ENCODE results near the gene EPB41.

The EPB41 gene

GRCh38 chr1:28976248-28976647 is 61.9 kb downstream of the EPB41 start (continued):
- no peak for TF ChIP-seq ZNF2 (tag by site-specific recombination; IDR thresholded peaks at IDR 0.05)
- no peak for TF ChIP-seq ZNF510 (tag by site-specific recombination; IDR thresholded peaks at IDR 0.05; ENCODE audit: insufficient replicate concordance)
- no peak; the same call in 1 of the 2 replicates for TF ChIP-seq ZSCAN5A (tag by site-specific recombination; IDR thresholded peaks at IDR 0.05)
- no peak for TF ChIP-seq KLF7 (tag by site-specific recombination; IDR thresholded peaks at IDR 0.05; ENCODE audit: borderline replicate concordance)
- TF ChIP-seq, protein P1, sequence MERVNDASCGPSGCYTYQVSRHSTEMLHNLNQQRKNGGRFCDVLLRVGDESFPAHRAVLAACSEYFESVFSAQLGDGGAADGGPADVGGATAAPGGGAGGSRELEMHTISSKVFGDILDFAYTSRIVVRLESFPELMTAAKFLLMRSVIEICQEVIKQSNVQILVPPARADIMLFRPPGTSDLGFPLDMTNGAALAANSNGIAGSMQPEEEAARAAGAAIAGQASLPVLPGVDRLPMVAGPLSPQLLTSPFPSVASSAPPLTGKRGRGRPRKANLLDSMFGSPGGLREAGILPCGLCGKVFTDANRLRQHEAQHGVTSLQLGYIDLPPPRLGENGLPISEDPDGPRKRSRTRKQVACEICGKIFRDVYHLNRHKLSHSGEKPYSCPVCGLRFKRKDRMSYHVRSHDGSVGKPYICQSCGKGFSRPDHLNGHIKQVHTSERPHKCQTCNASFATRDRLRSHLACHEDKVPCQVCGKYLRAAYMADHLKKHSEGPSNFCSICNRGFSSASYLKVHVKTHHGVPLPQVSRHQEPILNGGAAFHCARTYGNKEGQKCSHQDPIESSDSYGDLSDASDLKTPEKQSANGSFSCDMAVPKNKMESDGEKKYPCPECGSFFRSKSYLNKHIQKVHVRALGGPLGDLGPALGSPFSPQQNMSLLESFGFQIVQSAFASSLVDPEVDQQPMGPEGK (tag by site-specific recombination; IDR thresholded peaks at IDR 0.05), result no peak
- TF ChIP-seq ZNF747 (tag by site-specific recombination; IDR thresholded peaks at IDR 0.05), result no peak
- no peak for TF ChIP-seq ZNF23 (tag by site-specific recombination; IDR thresholded peaks at IDR 0.05; ENCODE audit: borderline replicate concordance)
- peak; percentile 49 for TF ChIP-seq OSR2 (tag by site-specific recombination; IDR thresholded peaks at IDR 0.05)
- TF ChIP-seq ZSCAN18 (tag by site-specific recombination; IDR thresholded peaks at IDR 0.05), result no peak
- no peak for TF ChIP-seq ZNF529 (tag by site-specific recombination; IDR thresholded peaks at IDR 0.05; ENCODE audit: insufficient replicate concordance)
- TF ChIP-seq SETDB1 (IDR thresholded peaks at IDR 0.05; ENCODE audit: insufficient read length, low read length), result peak; percentile 46
- 0 out of 2 replicates have a peak, but pooled peaks have one; percentile 12 for TF ChIP-seq SP7 (tag by site-specific recombination; IDR thresholded peaks at IDR 0.05)
- 0 out of 2 replicates have a peak, but pooled peaks have one; percentile 26 for TF ChIP-seq ZNF639 (tag by site-specific recombination; IDR thresholded peaks at IDR 0.05)
- TF ChIP-seq, protein P2, sequence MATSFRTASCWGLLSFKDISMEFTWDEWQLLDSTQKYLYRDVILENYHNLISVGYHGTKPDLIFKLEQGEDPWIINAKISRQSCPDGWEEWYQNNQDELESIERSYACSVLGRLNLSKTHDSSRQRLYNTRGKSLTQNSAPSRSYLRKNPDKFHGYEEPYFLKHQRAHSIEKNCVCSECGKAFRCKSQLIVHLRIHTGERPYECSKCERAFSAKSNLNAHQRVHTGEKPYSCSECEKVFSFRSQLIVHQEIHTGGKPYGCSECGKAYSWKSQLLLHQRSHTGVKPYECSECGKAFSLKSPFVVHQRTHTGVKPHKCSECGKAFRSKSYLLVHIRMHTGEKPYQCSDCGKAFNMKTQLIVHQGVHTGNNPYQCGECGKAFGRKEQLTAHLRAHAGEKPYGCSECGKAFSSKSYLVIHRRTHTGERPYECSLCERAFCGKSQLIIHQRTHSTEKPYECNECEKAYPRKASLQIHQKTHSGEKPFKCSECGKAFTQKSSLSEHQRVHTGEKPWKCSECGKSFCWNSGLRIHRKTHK (tag by site-specific recombination; IDR thresholded peaks at IDR 0.05), result no peak
- TF ChIP-seq ZNF518A (tag by site-specific recombination; conservative IDR thresholded peaks at IDR 0.05; ENCODE audit: low read depth), result no peak
- no peak for TF ChIP-seq ZNF157 (tag by site-specific recombination; IDR thresholded peaks at IDR 0.05)
- no peak for TF ChIP-seq ZEB2 (tag by site-specific recombination; IDR thresholded peaks at IDR 0.05)
- no peak for TF ChIP-seq ZNF214 (tag by site-specific recombination; IDR thresholded peaks at IDR 0.05; ENCODE audit: borderline replicate concordance)
- TF ChIP-seq ZNF558 (tag by site-specific recombination; IDR thresholded peaks at IDR 0.05), result no peak
